HCT116 (cell line): ENCODE results near the gene ZNF423. TPM values are rescaled to one million over a fixed set of nuclear protein-coding genes. Genes with fewer than 3 reads are reported as not detected.

Source experiments
- ATAC-seq: fragments of 200-7000 bp; cut with Tn5 transposase; 2 replicates; pipeline ENCODE4 v1.9.1; 2020; ENCODE audit warnings: mild to moderate bottlenecking, moderate library complexity
- BruUV-seq: library from RNA; stranded (reverse); fragments of 400-500 nt; replicated peaks from 2 replicates; lab custom pipeline; 2021; lab: Mats Ljungman, UMichigan
- CTCF ChIA-PET: fragments of 300-600 bp; sonication (Branson Sonifier 250); formaldehyde crosslinking; loops from one replicate; lab custom pipeline; 2021; ENCODE audit warnings: antibody characterized with exemption; lab: Charles Lee
- POLR2A ChIA-PET: fragments of 300-600, 350-600 bp; sonication (Branson Sonifier 250); formaldehyde crosslinking; loops from one replicate; lab custom pipeline; 2021; ENCODE audit warnings: antibody characterized with exemption; lab: Charles Lee
- RAD21 ChIA-PET, 2 experiments: fragments of 300-600 bp; sonication (Branson Sonifier 250); formaldehyde crosslinking; loops; one replicate each; lab custom pipeline; 2023; ENCODE audit warnings: low total read pairs in 2 of 2; ENCODE audit not compliant: uncharacterized antibody in 2 of 2, unreplicated experiment in 2 of 2, low non-redundant PET in 1 of 2; lab: Charles Lee
- DNase-seq: peaks from one replicate; pipeline ENCODE4 v3.0.0-alpha.2; 2010; ENCODE audit warnings: low read depth, low spot score
- H2AFZ ChIP-seq: fragments of 200-600 bp; shearing (Covaris generic), sonication (generic); 2 replicates; pipeline ENCODE4 v1.6.1; 2017; ENCODE audit warnings: low read depth, mixed run types, mixed read lengths, antibody characterized with exemption, low read length; ENCODE audit not compliant: poor library complexity, severe bottlenecking
- H3K27ac ChIP-seq: 2 replicates; pipeline ENCODE4 v1.5.1; 2012; ENCODE audit warnings: low read depth, low read length
- H3K27me3 ChIP-seq: fragments of 200-600 bp; sonication (generic); 2 replicates; pipeline ENCODE4 v1.6.1; 2016; ENCODE audit warnings: mixed run types, low read length, mixed read lengths; ENCODE audit not compliant: insufficient read depth
- H3K36me3 ChIP-seq, 2 experiments: fragments of 200-500 bp in 1 of 2; fragments of 200-600 bp in 1 of 2; sonication (Bioruptor generic) in 1 of 2; sonication (generic) in 1 of 2; 2 replicates each; pipeline versions ENCODE4 v1.5.1 to v1.6.1; 2014 to 2016; ENCODE audit warnings: low read length in 2 of 2, inconsistent platforms in 1 of 2, mixed read lengths in 1 of 2, mixed run types in 1 of 2; ENCODE audit not compliant: insufficient read depth in 2 of 2, control insufficient read depth in 1 of 2
- H3K4me1 ChIP-seq, 2 experiments: fragments of 200-600 bp in 1 of 2; sonication (generic) in 1 of 2; 2 replicates each; pipeline versions ENCODE4 v1.5.1 to v1.6.1; 2012 to 2017; ENCODE audit warnings: low read length in 2 of 2, inconsistent platforms in 1 of 2, mild to moderate bottlenecking in 1 of 2, mixed read lengths in 1 of 2, mixed run types in 1 of 2, moderate library complexity in 1 of 2; ENCODE audit not compliant: insufficient read depth in 2 of 2, control insufficient read depth in 1 of 2
- H3K4me2 ChIP-seq: fragments of 200-600 bp; sonication (generic); 2 replicates; pipeline ENCODE4 v1.6.1; 2017; ENCODE audit warnings: mixed run types, low read length, mixed read lengths
- H3K4me3 ChIP-seq, 2 experiments: fragments of 200-600 bp in 1 of 2; sonication (generic) in 1 of 2; replicated peaks in 1 of 2; 2 replicates each; pipeline ENCODE4 v1.5.1; 2011 to 2016; ENCODE audit warnings: low read length in 2 of 2, control low read depth in 1 of 2, low read depth in 1 of 2, mild to moderate bottlenecking in 1 of 2, mixed read lengths in 1 of 2, mixed run types in 1 of 2
- H3K79me2 ChIP-seq: fragments of 200-600 bp; sonication (generic); 2 replicates; pipeline ENCODE4 v1.6.1; 2017; ENCODE audit warnings: mild to moderate bottlenecking, mixed run types, low read length, moderate library complexity, mixed read lengths; ENCODE audit not compliant: insufficient read depth
- H3K9ac ChIP-seq: fragments of 200-600 bp; sonication (generic); 2 replicates; pipeline ENCODE4 v1.6.1; 2016; ENCODE audit warnings: low read length, mixed read lengths
- H3K9me2 ChIP-seq: fragments of 200-600 bp; sonication (generic), shearing (Covaris generic); 2 replicates; pipeline ENCODE4 v1.6.1; 2017; ENCODE audit warnings: mixed run types, mild to moderate bottlenecking, moderate library complexity; ENCODE audit not compliant: insufficient read depth
- H3K9me3 ChIP-seq, 2 experiments: fragments of 200-500 bp in 1 of 2; fragments of 200-600 bp in 1 of 2; sonication (Bioruptor generic) in 1 of 2; sonication (generic) in 1 of 2; 2 replicates each; pipeline ENCODE4 v1.6.1; 2014 to 2017; ENCODE audit warnings: low read length in 2 of 2, mixed read lengths in 2 of 2, inconsistent platforms in 1 of 2, low read depth in 1 of 2, mild to moderate bottlenecking in 1 of 2, mixed run types in 1 of 2, moderate library complexity in 1 of 2; ENCODE audit not compliant: control insufficient read depth in 1 of 2, insufficient read depth in 1 of 2
- H4K20me1 ChIP-seq: fragments of 200-600 bp; sonication (generic), shearing (Covaris generic); 2 replicates; pipeline ENCODE4 v1.6.1; 2017; ENCODE audit warnings: mixed run types, mild to moderate bottlenecking, moderate library complexity; ENCODE audit not compliant: insufficient read depth
- CEBPB ChIP-seq: IDR thresholded peaks from 2 replicates; pipeline ENCODE4 v1.6.1; 2012; ENCODE audit warnings: low read depth
- EZH2phosphoT487 ChIP-seq: fragments of 200-600 bp; IDR thresholded peaks from 2 replicates; pipeline ENCODE4 v1.6.1; 2018; ENCODE audit warnings: antibody characterized with exemption, borderline replicate concordance
- FOSL1 ChIP-seq: IDR thresholded peaks from 2 replicates; pipeline ENCODE4 v1.6.1; 2012; ENCODE audit warnings: low read depth
- JUND ChIP-seq: IDR thresholded peaks from 2 replicates; pipeline ENCODE4 v1.6.1; 2012
- POLR2A ChIP-seq: IDR thresholded peaks from 2 replicates; pipeline ENCODE4 v1.7.0; 2011; ENCODE audit warnings: borderline replicate concordance; ENCODE audit not compliant: insufficient read depth, insufficient read length; ENCODE audit errors: extremely low read depth
- SP1 ChIP-seq: IDR thresholded peaks from 2 replicates; pipeline ENCODE4 v1.6.1; 2012; ENCODE audit warnings: low read depth
- SRF ChIP-seq: IDR thresholded peaks from 2 replicates; pipeline ENCODE4 v1.6.1; 2012; ENCODE audit warnings: low read depth
- YY1 ChIP-seq: IDR thresholded peaks from 2 replicates; pipeline ENCODE4 v1.6.1; 2011; ENCODE audit warnings: low read length, low read depth, moderate library complexity, mild to moderate bottlenecking; ENCODE audit not compliant: insufficient replicate concordance; ENCODE audit errors: extremely low read depth
- ZFX ChIP-seq: fragments of 450-650 bp; IDR thresholded peaks from 2 replicates; pipeline ENCODE4 v1.6.1; 2017
- ZNF274 ChIP-seq: fragments of 200-500 bp; sonication (Bioruptor generic); IDR thresholded peaks from 2 replicates; pipeline ENCODE4 v1.6.1; 2014; ENCODE audit warnings: mild to moderate bottlenecking, low read depth, low read length, inconsistent platforms
- intact Hi-C: fragments of 100-400 bp; cut with micrococcal nuclease; formaldehyde crosslinking; loops from 2 replicates; pipeline ENCODE4 v1.10.0; 2022
- total RNA-seq: library from RNA; stranded (reverse); gene quantifications from one replicate; pipeline ENCODE4 v1.2.1, GENCODE V29; 2021; ENCODE audit not compliant: unreplicated experiment
- TF ChIP-seq, protein P1 (sequence below), 3 experiments: fragments of 200-600 bp in 1 of 3; sonication (generic) in 1 of 3; IDR thresholded peaks in 2 of 3; conservative IDR thresholded peaks in 1 of 3; 2 replicates each; pipeline ENCODE4 v1.5.1; 2012 to 2017; ENCODE audit warnings: low read depth in 2 of 3, low read length in 2 of 3, antibody characterized with exemption in 1 of 3, borderline replicate concordance in 1 of 3, control low read depth in 1 of 3, mild to moderate bottlenecking in 1 of 3, mixed read lengths in 1 of 3, mixed run types in 1 of 3, moderate library complexity in 1 of 3; ENCODE audit not compliant: insufficient read depth in 1 of 3
- TF ChIP-seq, protein P2 (sequence below): IDR thresholded peaks from 2 replicates; pipeline ENCODE4 v1.6.1; 2011; ENCODE audit warnings: mild to moderate bottlenecking, low read length, moderate library complexity; ENCODE audit not compliant: insufficient replicate concordance; ENCODE audit errors: extremely low read depth
- TF ChIP-seq, protein P3 (sequence below): IDR thresholded peaks from 2 replicates; pipeline ENCODE4 v1.6.1; 2012; ENCODE audit warnings: low read depth
- TF ChIP-seq, protein P4 (sequence below): IDR thresholded peaks from 2 replicates; pipeline ENCODE4 v1.6.1; 2012

The ZNF423 gene
- total RNA-seq, 1 experiment from 2014 or later, result 0.22 TPM

DNA sequence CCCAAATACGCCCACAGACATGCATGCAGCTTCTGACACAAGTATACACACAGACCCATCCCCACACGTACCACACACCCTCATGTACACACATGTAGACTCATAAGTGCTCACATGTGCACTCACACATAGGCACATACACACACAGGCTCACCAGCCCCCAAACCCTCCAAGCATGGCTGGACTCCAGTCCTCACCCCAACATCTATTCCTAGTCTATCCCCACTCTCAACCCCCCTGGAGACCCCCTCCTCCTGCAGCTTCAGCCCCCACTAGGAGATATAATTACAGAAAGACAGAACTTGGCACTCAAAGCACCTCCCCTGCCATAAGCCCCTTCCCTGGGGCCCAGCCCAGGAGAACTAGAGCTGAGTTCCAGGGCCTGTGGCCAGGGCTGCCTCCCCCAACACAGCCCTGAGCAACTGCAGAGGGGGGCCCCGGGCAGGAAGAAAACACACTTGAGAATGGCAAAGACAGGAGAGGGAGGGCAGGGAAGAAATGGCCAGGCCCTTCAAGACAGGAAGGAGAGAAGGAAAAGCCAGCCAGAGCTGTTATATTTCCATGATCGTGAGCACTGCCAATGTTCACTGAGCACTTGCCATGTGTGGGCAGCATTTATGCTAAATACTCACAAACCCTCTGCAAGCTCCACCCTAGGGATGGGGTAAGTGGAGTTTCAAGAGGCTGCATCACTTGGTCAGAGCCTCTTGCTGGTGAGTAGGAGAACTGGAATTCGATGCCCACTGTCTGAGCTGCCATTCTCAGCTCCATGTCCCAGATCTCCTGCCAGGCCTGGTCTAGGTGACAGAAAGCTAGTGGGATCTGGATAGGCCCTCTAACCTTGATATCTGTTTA lies 224.5 kb downstream of the ZNF423 start (continued):
- TF ChIP-seq YY1, result no peak
- no peak for TF ChIP-seq EZH2phosphoT487
- TF ChIP-seq, protein P1, sequence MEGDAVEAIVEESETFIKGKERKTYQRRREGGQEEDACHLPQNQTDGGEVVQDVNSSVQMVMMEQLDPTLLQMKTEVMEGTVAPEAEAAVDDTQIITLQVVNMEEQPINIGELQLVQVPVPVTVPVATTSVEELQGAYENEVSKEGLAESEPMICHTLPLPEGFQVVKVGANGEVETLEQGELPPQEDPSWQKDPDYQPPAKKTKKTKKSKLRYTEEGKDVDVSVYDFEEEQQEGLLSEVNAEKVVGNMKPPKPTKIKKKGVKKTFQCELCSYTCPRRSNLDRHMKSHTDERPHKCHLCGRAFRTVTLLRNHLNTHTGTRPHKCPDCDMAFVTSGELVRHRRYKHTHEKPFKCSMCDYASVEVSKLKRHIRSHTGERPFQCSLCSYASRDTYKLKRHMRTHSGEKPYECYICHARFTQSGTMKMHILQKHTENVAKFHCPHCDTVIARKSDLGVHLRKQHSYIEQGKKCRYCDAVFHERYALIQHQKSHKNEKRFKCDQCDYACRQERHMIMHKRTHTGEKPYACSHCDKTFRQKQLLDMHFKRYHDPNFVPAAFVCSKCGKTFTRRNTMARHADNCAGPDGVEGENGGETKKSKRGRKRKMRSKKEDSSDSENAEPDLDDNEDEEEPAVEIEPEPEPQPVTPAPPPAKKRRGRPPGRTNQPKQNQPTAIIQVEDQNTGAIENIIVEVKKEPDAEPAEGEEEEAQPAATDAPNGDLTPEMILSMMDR (IDR thresholded peaks at IDR 0.05 in 2 of 3, conservative IDR thresholded peaks at IDR 0.05 in 1 of 3; ENCODE audit: borderline replicate concordance in 1 of 3, insufficient read depth in 1 of 3, low read depth in 2 of 3, low read length in 2 of 3), result no peak
- TF ChIP-seq FOSL1, result no peak
- TF ChIP-seq, protein P2, sequence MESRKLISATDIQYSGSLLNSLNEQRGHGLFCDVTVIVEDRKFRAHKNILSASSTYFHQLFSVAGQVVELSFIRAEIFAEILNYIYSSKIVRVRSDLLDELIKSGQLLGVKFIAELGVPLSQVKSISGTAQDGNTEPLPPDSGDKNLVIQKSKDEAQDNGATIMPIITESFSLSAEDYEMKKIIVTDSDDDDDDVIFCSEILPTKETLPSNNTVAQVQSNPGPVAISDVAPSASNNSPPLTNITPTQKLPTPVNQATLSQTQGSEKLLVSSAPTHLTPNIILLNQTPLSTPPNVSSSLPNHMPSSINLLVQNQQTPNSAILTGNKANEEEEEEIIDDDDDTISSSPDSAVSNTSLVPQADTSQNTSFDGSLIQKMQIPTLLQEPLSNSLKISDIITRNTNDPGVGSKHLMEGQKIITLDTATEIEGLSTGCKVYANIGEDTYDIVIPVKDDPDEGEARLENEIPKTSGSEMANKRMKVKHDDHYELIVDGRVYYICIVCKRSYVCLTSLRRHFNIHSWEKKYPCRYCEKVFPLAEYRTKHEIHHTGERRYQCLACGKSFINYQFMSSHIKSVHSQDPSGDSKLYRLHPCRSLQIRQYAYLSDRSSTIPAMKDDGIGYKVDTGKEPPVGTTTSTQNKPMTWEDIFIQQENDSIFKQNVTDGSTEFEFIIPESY, result no peak
- TF ChIP-seq, all 23 proteins: peak for 0

DNA sequence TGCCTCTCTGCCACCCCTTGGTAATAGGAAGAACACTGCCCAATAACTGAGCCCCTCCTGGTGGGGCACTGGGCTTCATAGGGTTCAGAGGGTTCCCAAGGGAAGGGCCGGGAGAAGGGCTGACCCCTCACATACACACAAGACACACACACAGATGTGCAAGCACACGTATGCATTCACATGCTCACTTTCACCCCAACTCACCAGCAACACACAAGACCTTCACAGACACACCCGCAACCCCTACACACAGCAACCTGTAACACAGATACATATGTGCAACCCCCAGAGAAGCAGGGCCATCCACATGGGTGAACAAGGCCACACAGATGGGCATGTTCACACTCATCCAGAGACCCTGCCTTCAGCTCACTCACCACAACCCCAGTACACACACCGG lies 225.1 kb downstream of the ZNF423 start:
- Histone ChIP-seq H3K36me3 (no peaks in the 10 kb centered on the region), H3K27ac (no peak overlapping the region), H3K9ac (no peak overlapping the region), H3K4me3 (no peak overlapping the region), H3K9me3 (no peaks in the 10 kb centered on the region), H3K79me2 (no peaks in the 10 kb centered on the region), H3K4me2 (no peak overlapping the region), H3K4me1 (no peaks in the 10 kb centered on the region), H3K27me3 (no peaks in the 10 kb centered on the region), H2AFZ (no peak overlapping the region), H3K9me2 (no peaks in the 10 kb centered on the region), H4K20me1 (no peaks in the 10 kb centered on the region)
- intact Hi-C loops, result no loop called here
- DNase-seq, result no peak
- ATAC-seq, result no peak
- CTCF ChIA-PET, result no interaction called here
- RAD21 ChIA-PET, result no interaction called here
- BruUV-seq, result no TSS peak
- TF ChIP-seq, protein P3, sequence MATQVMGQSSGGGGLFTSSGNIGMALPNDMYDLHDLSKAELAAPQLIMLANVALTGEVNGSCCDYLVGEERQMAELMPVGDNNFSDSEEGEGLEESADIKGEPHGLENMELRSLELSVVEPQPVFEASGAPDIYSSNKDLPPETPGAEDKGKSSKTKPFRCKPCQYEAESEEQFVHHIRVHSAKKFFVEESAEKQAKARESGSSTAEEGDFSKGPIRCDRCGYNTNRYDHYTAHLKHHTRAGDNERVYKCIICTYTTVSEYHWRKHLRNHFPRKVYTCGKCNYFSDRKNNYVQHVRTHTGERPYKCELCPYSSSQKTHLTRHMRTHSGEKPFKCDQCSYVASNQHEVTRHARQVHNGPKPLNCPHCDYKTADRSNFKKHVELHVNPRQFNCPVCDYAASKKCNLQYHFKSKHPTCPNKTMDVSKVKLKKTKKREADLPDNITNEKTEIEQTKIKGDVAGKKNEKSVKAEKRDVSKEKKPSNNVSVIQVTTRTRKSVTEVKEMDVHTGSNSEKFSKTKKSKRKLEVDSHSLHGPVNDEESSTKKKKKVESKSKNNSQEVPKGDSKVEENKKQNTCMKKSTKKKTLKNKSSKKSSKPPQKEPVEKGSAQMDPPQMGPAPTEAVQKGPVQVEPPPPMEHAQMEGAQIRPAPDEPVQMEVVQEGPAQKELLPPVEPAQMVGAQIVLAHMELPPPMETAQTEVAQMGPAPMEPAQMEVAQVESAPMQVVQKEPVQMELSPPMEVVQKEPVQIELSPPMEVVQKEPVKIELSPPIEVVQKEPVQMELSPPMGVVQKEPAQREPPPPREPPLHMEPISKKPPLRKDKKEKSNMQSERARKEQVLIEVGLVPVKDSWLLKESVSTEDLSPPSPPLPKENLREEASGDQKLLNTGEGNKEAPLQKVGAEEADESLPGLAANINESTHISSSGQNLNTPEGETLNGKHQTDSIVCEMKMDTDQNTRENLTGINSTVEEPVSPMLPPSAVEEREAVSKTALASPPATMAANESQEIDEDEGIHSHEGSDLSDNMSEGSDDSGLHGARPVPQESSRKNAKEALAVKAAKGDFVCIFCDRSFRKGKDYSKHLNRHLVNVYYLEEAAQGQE, result no peak
- TF ChIP-seq SRF, result no peak
- no peak for TF ChIP-seq FOSL1
- no peak for TF ChIP-seq ZFX
- TF ChIP-seq, protein P4, sequence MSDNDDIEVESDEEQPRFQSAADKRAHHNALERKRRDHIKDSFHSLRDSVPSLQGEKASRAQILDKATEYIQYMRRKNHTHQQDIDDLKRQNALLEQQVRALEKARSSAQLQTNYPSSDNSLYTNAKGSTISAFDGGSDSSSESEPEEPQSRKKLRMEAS, result no peak
- TF ChIP-seq JUND, result no peak
- TF ChIP-seq ZNF274, result no peak
- no peak for TF ChIP-seq SP1
- TF ChIP-seq POLR2A, result no peak
- TF ChIP-seq CEBPB, result no peak
- TF ChIP-seq EZH2phosphoT487, result no peak
- POLR2A ChIA-PET, result no interaction called here
